ENCODE data around the gene ZNF644.

Gene ZNF644

GRCh38 chr1:91024481-91025119 is 2.8 kb upstream of the ZNF644 start:
- in situ Hi-C loops (cut with MboI; ENCODE audit: low sequenced_read_pairs, unreplicated experiment): no loop called here
- DNase-seq (ENCODE audit: low spot score): no peak
- no peak for TF ChIP-seq CTCF (IDR thresholded peaks at IDR 0.05; ENCODE audit: borderline replicate concordance, control extremely low read depth, extremely low read depth, insufficient read depth, missing control alignments)

- in situ Hi-C loops (cut with MboI; ENCODE audit: low sequenced_read_pairs, unreplicated experiment): no loop called here
- peak; percentile 17 for DNase-seq (ENCODE audit: low spot score)
- no peak for TF ChIP-seq CTCF (IDR thresholded peaks at IDR 0.05; ENCODE audit: borderline replicate concordance, control extremely low read depth, extremely low read depth, insufficient read depth, missing control alignments)
Measured at GRCh38 chr1:91022518-91022929, 689 bp upstream of the ZNF644 start.

- in situ Hi-C loops (cut with MboI; ENCODE audit: low sequenced_read_pairs, unreplicated experiment): no loop called here
- DNase-seq (ENCODE audit: low spot score): peak; percentile 71
- TF ChIP-seq CTCF (IDR thresholded peaks at IDR 0.05; ENCODE audit: borderline replicate concordance, control extremely low read depth, extremely low read depth, insufficient read depth, missing control alignments): no peak
Measured at GRCh38 chr1:91020967-91021685, 709 bp downstream of the ZNF644 start.

- in situ Hi-C loops (cut with MboI; ENCODE audit: low sequenced_read_pairs, unreplicated experiment): no loop called here
- no peak for TF ChIP-seq CTCF (IDR thresholded peaks at IDR 0.05; ENCODE audit: borderline replicate concordance, control extremely low read depth, extremely low read depth, insufficient read depth, missing control alignments)
- DNase-seq (ENCODE audit: low spot score): no peak
Measured at GRCh38 chr1:91020486-91020885, 1.3 kb downstream of the ZNF644 start.

- no peak for TF ChIP-seq CTCF (IDR thresholded peaks at IDR 0.05; ENCODE audit: borderline replicate concordance, control extremely low read depth, extremely low read depth, insufficient read depth, missing control alignments)
- in situ Hi-C loops (cut with MboI; ENCODE audit: low sequenced_read_pairs, unreplicated experiment): no loop called here
- DNase-seq (ENCODE audit: low spot score): no peak
Measured at GRCh38 chr1:91018006-91018405, 3.8 kb downstream of the ZNF644 start.

- DNase-seq (ENCODE audit: low spot score): no peak
- no peak for TF ChIP-seq CTCF (IDR thresholded peaks at IDR 0.05; ENCODE audit: borderline replicate concordance, control extremely low read depth, extremely low read depth, insufficient read depth, missing control alignments)
- in situ Hi-C loops (cut with MboI; ENCODE audit: low sequenced_read_pairs, unreplicated experiment): no loop called here
Measured at GRCh38 chr1:91015794-91016550, 5.9 kb downstream of the ZNF644 start.

Data from GM13976 (cell line).